Measurements from ENCODE around the gene BTAF1. TPM values are rescaled to one million over a fixed set of nuclear protein-coding genes. Genes with fewer than 3 reads are reported as not detected.

BTAF1 gene
- total RNA-seq, 1 experiment from 2014 or later, result 42.5 TPM

DNA sequence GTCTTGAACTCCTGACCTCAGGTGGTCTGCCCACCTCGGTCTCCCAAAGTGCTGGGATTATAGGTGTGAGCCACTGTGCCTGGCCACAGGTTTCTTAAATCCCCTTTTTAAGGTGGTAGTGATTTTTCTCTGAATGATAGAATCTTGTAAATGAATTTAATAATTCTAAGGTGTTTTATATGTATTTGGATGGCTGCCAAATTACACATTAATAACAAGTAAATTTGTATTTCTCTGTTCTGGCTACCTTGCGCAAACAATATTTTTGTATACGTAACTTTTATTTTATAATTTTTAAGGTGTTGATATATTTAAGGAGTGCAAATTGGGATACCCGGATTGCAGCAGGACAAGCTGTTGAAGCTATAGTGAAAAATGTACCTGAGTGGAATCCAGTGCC is 16.1 kb downstream of the BTAF1 start:
- no peaks in the 10 kb centered on the region for H3K9me3 ChIP-seq (ENCODE audit: control insufficient read depth in 1 of 2, insufficient read depth in 1 of 2, low read depth in 1 of 2, low read length in 2 of 2)
- no peak for ATAC-seq
- ChIA-PET POLR2A (no interaction called here), RAD21 (ENCODE audit: low non-redundant PET in 1 of 2, low total read pairs in 2 of 2, uncharacterized antibody in 2 of 2, unreplicated experiment in 2 of 2) (no interaction called here), CTCF (no interaction called here)
- H3K27me3 ChIP-seq (ENCODE audit: insufficient read depth, low read length), result no peaks in the 10 kb centered on the region
- H3K79me2 ChIP-seq (ENCODE audit: insufficient read depth, low read length), result peaks cover 88% of the 10 kb centered on the region
- H2AFZ ChIP-seq (ENCODE audit: low read depth, low read length, poor library complexity, severe bottlenecking), result no peak overlapping the region
- H3K4me3 ChIP-seq (replicated peaks in 1 of 2; ENCODE audit: low read depth in 1 of 2, low read length in 2 of 2), result no peak overlapping the region
- no peak overlapping the region for H3K4me2 ChIP-seq (ENCODE audit: low read length)
- no peak overlapping the region for H3K9ac ChIP-seq (ENCODE audit: low read length)
- H4K20me1 ChIP-seq (ENCODE audit: insufficient read depth), result peaks cover 5% of the 10 kb centered on the region; the same call in 1 of the 2 replicates
- DNase-seq (ENCODE audit: low read depth, low spot score), result no peak
- H3K36me3 ChIP-seq (ENCODE audit: control insufficient read depth in 1 of 2, insufficient read depth in 2 of 2, low read length in 2 of 2), result peaks cover 6 to 17% of the 10 kb centered on the region in 2 experiments
- no peak overlapping the region for H3K27ac ChIP-seq (ENCODE audit: low read depth, low read length)
- intact Hi-C loops (cut with micrococcal nuclease), result no loop called here
- TF ChIP-seq MAX (IDR thresholded peaks at IDR 0.05) (no peak), ZFX (IDR thresholded peaks at IDR 0.05) (no peak), JUND (IDR thresholded peaks at IDR 0.05) (no peak), CBX3 (IDR thresholded peaks at IDR 0.05; ENCODE audit: low read depth) (no peak), SP1 (IDR thresholded peaks at IDR 0.05; ENCODE audit: low read depth) (no peak), SIN3A (IDR thresholded peaks at IDR 0.05; ENCODE audit: low read depth) (no peak), FOSL1 (IDR thresholded peaks at IDR 0.05; ENCODE audit: low read depth) (no peak), RAD21 (IDR thresholded peaks at IDR 0.05; ENCODE audit: low read depth) (no peak), ZBTB33 (IDR thresholded peaks at IDR 0.05; ENCODE audit: extremely low read depth, insufficient replicate concordance, low read length) (no peak), CEBPB (IDR thresholded peaks at IDR 0.05; ENCODE audit: low read depth) (no peak), POLR2AphosphoS5 (IDR thresholded peaks at IDR 0.05; ENCODE audit: low read depth, low read length) (no peak), ZNF274 (IDR thresholded peaks at IDR 0.05; ENCODE audit: low read depth, low read length) (no peak), TCF7L2 (IDR thresholded peaks at IDR 0.05; ENCODE audit: borderline replicate concordance, extremely low read depth, insufficient read depth, insufficient read length) (no peak), YY1 (IDR thresholded peaks at IDR 0.05; ENCODE audit: extremely low read depth, insufficient replicate concordance, low read depth, low read length) (no peak), EZH2 (IDR thresholded peaks at IDR 0.05) (no peak), EZH2phosphoT487 (IDR thresholded peaks at IDR 0.05; ENCODE audit: borderline replicate concordance) (no peak), SRF (IDR thresholded peaks at IDR 0.05; ENCODE audit: low read depth) (no peak), ATF3 (IDR thresholded peaks at IDR 0.05) (no peak)
- TF ChIP-seq, protein P1, sequence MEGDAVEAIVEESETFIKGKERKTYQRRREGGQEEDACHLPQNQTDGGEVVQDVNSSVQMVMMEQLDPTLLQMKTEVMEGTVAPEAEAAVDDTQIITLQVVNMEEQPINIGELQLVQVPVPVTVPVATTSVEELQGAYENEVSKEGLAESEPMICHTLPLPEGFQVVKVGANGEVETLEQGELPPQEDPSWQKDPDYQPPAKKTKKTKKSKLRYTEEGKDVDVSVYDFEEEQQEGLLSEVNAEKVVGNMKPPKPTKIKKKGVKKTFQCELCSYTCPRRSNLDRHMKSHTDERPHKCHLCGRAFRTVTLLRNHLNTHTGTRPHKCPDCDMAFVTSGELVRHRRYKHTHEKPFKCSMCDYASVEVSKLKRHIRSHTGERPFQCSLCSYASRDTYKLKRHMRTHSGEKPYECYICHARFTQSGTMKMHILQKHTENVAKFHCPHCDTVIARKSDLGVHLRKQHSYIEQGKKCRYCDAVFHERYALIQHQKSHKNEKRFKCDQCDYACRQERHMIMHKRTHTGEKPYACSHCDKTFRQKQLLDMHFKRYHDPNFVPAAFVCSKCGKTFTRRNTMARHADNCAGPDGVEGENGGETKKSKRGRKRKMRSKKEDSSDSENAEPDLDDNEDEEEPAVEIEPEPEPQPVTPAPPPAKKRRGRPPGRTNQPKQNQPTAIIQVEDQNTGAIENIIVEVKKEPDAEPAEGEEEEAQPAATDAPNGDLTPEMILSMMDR (IDR thresholded peaks at IDR 0.05 in 2 of 3, conservative IDR thresholded peaks at IDR 0.05 in 1 of 3; ENCODE audit: borderline replicate concordance in 1 of 3, insufficient read depth in 1 of 3, low read depth in 2 of 3, low read length in 2 of 3), result no peak
- TF ChIP-seq, protein P2, sequence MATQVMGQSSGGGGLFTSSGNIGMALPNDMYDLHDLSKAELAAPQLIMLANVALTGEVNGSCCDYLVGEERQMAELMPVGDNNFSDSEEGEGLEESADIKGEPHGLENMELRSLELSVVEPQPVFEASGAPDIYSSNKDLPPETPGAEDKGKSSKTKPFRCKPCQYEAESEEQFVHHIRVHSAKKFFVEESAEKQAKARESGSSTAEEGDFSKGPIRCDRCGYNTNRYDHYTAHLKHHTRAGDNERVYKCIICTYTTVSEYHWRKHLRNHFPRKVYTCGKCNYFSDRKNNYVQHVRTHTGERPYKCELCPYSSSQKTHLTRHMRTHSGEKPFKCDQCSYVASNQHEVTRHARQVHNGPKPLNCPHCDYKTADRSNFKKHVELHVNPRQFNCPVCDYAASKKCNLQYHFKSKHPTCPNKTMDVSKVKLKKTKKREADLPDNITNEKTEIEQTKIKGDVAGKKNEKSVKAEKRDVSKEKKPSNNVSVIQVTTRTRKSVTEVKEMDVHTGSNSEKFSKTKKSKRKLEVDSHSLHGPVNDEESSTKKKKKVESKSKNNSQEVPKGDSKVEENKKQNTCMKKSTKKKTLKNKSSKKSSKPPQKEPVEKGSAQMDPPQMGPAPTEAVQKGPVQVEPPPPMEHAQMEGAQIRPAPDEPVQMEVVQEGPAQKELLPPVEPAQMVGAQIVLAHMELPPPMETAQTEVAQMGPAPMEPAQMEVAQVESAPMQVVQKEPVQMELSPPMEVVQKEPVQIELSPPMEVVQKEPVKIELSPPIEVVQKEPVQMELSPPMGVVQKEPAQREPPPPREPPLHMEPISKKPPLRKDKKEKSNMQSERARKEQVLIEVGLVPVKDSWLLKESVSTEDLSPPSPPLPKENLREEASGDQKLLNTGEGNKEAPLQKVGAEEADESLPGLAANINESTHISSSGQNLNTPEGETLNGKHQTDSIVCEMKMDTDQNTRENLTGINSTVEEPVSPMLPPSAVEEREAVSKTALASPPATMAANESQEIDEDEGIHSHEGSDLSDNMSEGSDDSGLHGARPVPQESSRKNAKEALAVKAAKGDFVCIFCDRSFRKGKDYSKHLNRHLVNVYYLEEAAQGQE (IDR thresholded peaks at IDR 0.05; ENCODE audit: low read depth), result no peak
- H3K9me2 ChIP-seq (ENCODE audit: insufficient read depth), result no peaks in the 10 kb centered on the region
- BruUV-seq (replicated peaks), result no TSS peak
- no peaks in the 10 kb centered on the region for H3K4me1 ChIP-seq (ENCODE audit: control insufficient read depth in 1 of 2, insufficient read depth in 2 of 2, low read length in 2 of 2)
